HepG2 (cell line): Measurements from ENCODE around the gene DHX30. TPM values are rescaled to one million over a fixed set of nuclear protein-coding genes. Genes with fewer than 3 reads are reported as not detected.

Experiments
- HDAC6 ChIP-seq: fragments of 200-600 bp; sonication (generic); IDR thresholded peaks from 2 replicates; pipeline ENCODE4 v1.7.0; 2017; ENCODE audit warnings: mild to moderate bottlenecking, antibody characterized with exemption, low read length, low read depth
- HNRNPH1 ChIP-seq: fragments of 200-400 bp; formaldehyde crosslinking; optimal IDR thresholded peaks from 2 replicates; pipeline ENCODE3; 2017; ENCODE audit warnings: mild to moderate bottlenecking, low read depth, low read length
- IRF2 ChIP-seq: IDR thresholded peaks from 2 replicates; pipeline ENCODE4 v1.6.1; 2018; ENCODE audit warnings: missing genetic modification reagents, missing compliant biosample characterization
- RBAK ChIP-seq: sonication (generic); formaldehyde crosslinking; IDR thresholded peaks from 2 replicates; pipeline ENCODE4 v1.5.1; 2020; ENCODE audit warnings: mild to moderate bottlenecking, missing genetic modification reagents
- SAP130 ChIP-seq: IDR thresholded peaks from 2 replicates; pipeline ENCODE4 v1.6.1; 2016; ENCODE audit warnings: low read depth
- TOPORS ChIP-seq: sonication (generic); formaldehyde crosslinking; IDR thresholded peaks from 2 replicates; pipeline ENCODE4 v1.8.0; 2023; ENCODE audit warnings: mild to moderate bottlenecking, missing genetic modification reagents
- ZBTB38 ChIP-seq: sonication (generic); formaldehyde crosslinking; IDR thresholded peaks from 2 replicates; pipeline ENCODE4 v1.5.1; 2020; ENCODE audit warnings: mild to moderate bottlenecking, missing genetic modification reagents
- ZFP36L2 ChIP-seq: sonication (generic); formaldehyde crosslinking; IDR thresholded peaks from 2 replicates; pipeline ENCODE4 v1.4.0; 2020; ENCODE audit warnings: missing genetic modification reagents
- ZNF562 ChIP-seq: sonication (generic); formaldehyde crosslinking; IDR thresholded peaks from 2 replicates; pipeline ENCODE4 v1.8.0; 2022; ENCODE audit warnings: missing genetic modification reagents, borderline replicate concordance
- ZNF619 ChIP-seq: sonication (generic); formaldehyde crosslinking; IDR thresholded peaks from 2 replicates; pipeline ENCODE4 v1.4.0; 2020; ENCODE audit warnings: mild to moderate bottlenecking, missing genetic modification reagents
- ZNF713 ChIP-seq: sonication (generic); formaldehyde crosslinking; IDR thresholded peaks from 2 replicates; pipeline ENCODE4 v1.4.0; 2020; ENCODE audit warnings: mild to moderate bottlenecking, missing genetic modification reagents
- polyA plus RNA-seq, 8 experiments: library from polyadenylated mRNA; depleted of rRNA in 3 of 8; stranded (reverse) in 7 of 8; unstranded in 1 of 8; fragments of >200 nt; fragmentation: Illumina TruSeq in 4 of 8; extraction: Trizol in 4 of 8; gene quantifications; 2 replicates each; pipeline versions ENCODE4 v1.2.1 to v1.2.3, GENCODE V29; 2011 to 2016; ENCODE audit warnings: low read depth in 4 of 8, missing spikeins in 1 of 8, mixed read lengths in 1 of 8; ENCODE audit not compliant: insufficient read depth in 1 of 8
- total RNA-seq, 5 experiments: library from RNA; depleted of rRNA; stranded (reverse); fragments of >200 nt; fragmentation: Illumina TruSeq; extraction: Trizol; gene quantifications; 2 replicates each; pipeline ENCODE4 v1.2.3, GENCODE V29; 2016; ENCODE audit warnings: low read depth in 1 of 5
- TF ChIP-seq, protein P1 (sequence below): sonication (generic); formaldehyde crosslinking; IDR thresholded peaks from 2 replicates; pipeline ENCODE4 v1.4.0; 2020; ENCODE audit warnings: missing genetic modification reagents, borderline replicate concordance
- TF ChIP-seq, protein P2 (sequence below): sonication (generic); formaldehyde crosslinking; IDR thresholded peaks from 2 replicates; pipeline ENCODE4 v1.4.0; 2020; ENCODE audit warnings: missing genetic modification reagents, borderline replicate concordance
- TF ChIP-seq, protein P3 (sequence below): sonication (generic); formaldehyde crosslinking; IDR thresholded peaks from 2 replicates; pipeline ENCODE4 v1.4.0; 2020; ENCODE audit warnings: missing genetic modification reagents, borderline replicate concordance
- TF ChIP-seq, protein P4 (sequence below): sonication (generic); IDR thresholded peaks from 2 replicates; pipeline ENCODE4 v1.6.1; 2016; ENCODE audit warnings: low read depth, borderline replicate concordance
- TF ChIP-seq, protein P5 (sequence below): IDR thresholded peaks from 2 replicates; pipeline ENCODE4 v1.6.1; 2016; ENCODE audit warnings: missing biosample characterization, missing genetic modification reagents, low read depth

Gene DHX30
- total and polyA plus RNA-seq, 2 of the 13 experiments (the other 11 are each of a cell fraction or from before 2014, with no cell fraction given) = 30.6 to 59.4 TPM

DNA sequence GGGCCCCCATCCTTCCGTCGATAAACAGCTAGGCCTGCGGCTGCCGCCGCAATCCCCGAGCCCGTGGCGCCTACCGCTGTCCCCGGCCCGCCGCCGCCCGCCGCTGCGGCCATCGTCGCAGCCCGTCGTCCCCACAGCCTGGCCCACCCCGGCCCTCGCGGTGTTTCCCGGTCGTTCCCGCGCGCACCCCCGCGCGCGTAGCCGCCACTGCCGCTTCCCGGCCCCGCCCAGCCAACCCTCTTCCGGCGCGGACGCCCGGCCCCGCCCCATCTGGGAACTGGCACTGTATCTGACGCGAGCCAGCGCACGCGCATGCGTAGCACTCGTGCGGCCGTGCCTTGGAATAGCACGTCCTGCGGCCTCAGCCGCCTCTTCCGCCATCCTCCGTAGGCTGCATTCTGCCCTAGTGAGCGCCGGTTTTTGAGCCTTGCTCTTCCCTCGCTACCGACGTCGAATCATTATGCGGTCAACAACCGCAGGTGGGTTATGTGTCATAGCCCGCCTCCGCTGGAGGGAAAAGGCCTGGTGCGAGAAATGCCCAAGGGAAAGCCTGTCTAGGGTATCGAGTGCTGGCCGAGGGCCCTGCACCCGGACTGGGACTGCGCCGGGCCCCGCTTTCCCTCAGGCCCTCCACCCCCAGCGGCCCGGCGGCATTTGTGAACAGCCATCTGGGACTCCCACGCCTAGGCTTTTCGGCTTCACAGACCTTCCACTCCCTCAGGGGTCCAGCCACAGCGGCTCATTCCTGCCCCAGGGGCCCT, 21.1 kb upstream of the DHX30 start, which contains the start of gene SMARCC1 (continued):
- TF ChIP-seq, protein P1, sequence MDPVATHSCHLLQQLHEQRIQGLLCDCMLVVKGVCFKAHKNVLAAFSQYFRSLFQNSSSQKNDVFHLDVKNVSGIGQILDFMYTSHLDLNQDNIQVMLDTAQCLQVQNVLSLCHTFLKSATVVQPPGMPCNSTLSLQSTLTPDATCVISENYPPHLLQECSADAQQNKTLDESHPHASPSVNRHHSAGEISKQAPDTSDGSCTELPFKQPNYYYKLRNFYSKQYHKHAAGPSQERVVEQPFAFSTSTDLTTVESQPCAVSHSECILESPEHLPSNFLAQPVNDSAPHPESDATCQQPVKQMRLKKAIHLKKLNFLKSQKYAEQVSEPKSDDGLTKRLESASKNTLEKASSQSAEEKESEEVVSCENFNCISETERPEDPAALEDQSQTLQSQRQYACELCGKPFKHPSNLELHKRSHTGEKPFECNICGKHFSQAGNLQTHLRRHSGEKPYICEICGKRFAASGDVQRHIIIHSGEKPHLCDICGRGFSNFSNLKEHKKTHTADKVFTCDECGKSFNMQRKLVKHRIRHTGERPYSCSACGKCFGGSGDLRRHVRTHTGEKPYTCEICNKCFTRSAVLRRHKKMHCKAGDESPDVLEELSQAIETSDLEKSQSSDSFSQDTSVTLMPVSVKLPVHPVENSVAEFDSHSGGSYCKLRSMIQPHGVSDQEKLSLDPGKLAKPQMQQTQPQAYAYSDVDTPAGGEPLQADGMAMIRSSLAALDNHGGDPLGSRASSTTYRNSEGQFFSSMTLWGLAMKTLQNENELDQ (CRISPR knock-in tag) = no peak
- TF ChIP-seq, protein P2, sequence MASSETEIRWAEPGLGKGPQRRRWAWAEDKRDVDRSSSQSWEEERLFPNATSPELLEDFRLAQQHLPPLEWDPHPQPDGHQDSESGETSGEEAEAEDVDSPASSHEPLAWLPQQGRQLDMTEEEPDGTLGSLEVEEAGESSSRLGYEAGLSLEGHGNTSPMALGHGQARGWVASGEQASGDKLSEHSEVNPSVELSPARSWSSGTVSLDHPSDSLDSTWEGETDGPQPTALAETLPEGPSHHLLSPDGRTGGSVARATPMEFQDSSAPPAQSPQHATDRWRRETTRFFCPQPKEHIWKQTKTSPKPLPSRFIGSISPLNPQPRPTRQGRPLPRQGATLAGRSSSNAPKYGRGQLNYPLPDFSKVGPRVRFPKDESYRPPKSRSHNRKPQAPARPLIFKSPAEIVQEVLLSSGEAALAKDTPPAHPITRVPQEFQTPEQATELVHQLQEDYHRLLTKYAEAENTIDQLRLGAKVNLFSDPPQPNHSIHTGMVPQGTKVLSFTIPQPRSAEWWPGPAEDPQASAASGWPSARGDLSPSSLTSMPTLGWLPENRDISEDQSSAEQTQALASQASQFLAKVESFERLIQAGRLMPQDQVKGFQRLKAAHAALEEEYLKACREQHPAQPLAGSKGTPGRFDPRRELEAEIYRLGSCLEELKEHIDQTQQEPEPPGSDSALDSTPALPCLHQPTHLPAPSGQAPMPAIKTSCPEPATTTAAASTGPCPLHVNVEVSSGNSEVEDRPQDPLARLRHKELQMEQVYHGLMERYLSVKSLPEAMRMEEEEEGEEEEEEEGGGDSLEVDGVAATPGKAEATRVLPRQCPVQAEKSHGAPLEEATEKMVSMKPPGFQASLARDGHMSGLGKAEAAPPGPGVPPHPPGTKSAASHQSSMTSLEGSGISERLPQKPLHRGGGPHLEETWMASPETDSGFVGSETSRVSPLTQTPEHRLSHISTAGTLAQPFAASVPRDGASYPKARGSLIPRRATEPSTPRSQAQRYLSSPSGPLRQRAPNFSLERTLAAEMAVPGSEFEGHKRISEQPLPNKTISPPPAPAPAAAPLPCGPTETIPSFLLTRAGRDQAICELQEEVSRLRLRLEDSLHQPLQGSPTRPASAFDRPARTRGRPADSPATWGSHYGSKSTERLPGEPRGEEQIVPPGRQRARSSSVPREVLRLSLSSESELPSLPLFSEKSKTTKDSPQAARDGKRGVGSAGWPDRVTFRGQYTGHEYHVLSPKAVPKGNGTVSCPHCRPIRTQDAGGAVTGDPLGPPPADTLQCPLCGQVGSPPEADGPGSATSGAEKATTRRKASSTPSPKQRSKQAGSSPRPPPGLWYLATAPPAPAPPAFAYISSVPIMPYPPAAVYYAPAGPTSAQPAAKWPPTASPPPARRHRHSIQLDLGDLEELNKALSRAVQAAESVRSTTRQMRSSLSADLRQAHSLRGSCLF (CRISPR knock-in tag) = 0 out of 2 replicates have a peak, but pooled peaks have one; percentile 56
- TF ChIP-seq ZNF713 (no peak), ZNF562 (CRISPR knock-in tag) (no peak), IRF2 (peak; percentile 81; the same call in 1 of the 2 replicates), ZFP36L2 (CRISPR knock-in tag) (peak; percentile 63; the same call in 1 of the 2 replicates), SAP130 (CRISPR knock-in tag) (peak; percentile 89), RBAK (CRISPR knock-in tag) (no peak), HDAC6 (no peak), ZNF619 (CRISPR knock-in tag) (peak; percentile 85), ZBTB38 (peak; percentile 65; the same call in 1 of the 2 replicates), HNRNPH1 (no peak), TOPORS (CRISPR knock-in tag) (peak; percentile 15; the same call in 1 of the 2 replicates)
- TF ChIP-seq, protein P3, sequence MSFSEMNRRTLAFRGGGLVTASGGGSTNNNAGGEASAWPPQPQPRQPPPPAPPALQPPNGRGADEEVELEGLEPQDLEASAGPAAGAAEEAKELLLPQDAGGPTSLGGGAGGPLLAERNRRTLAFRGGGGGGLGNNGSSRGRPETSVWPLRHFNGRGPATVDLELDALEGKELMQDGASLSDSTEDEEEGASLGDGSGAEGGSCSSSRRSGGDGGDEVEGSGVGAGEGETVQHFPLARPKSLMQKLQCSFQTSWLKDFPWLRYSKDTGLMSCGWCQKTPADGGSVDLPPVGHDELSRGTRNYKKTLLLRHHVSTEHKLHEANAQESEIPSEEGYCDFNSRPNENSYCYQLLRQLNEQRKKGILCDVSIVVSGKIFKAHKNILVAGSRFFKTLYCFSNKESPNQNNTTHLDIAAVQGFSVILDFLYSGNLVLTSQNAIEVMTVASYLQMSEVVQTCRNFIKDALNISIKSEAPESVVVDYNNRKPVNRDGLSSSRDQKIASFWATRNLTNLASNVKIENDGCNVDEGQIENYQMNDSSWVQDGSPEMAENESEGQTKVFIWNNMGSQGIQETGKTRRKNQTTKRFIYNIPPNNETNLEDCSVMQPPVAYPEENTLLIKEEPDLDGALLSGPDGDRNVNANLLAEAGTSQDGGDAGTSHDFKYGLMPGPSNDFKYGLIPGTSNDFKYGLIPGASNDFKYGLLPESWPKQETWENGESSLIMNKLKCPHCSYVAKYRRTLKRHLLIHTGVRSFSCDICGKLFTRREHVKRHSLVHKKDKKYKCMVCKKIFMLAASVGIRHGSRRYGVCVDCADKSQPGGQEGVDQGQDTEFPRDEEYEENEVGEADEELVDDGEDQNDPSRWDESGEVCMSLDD (CRISPR knock-in tag) = 0 out of 2 replicates have a peak, but pooled peaks have one; percentile 22
- TF ChIP-seq, protein P4, sequence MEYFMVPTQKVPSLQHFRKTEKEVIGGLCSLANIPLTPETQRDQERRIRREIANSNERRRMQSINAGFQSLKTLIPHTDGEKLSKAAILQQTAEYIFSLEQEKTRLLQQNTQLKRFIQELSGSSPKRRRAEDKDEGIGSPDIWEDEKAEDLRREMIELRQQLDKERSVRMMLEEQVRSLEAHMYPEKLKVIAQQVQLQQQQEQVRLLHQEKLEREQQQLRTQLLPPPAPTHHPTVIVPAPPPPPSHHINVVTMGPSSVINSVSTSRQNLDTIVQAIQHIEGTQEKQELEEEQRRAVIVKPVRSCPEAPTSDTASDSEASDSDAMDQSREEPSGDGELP = no peak
- TF ChIP-seq, protein P5, sequence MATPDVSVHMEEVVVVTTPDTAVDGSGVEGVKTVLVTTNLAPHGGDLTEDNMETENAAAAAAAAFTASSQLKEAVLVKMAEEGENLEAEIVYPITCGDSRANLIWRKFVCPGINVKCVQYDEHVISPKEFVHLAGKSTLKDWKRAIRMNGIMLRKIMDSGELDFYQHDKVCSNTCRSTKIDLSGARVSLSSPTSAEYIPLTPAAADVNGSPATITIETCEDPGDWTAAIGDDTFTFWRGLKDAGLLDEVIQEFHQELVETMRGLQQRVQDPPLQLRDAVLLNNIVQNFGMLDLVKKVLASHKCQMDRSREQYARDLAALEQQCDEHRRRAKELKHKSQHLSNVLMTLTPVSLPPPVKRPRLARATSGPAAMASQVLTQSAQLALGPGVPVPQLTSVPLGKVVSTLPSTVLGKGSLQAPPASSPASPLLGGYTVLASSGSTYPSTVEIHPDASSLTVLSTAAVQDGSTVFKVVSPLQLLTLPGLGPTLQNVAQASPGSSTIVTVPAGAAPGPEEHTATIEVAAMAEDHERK (CRISPR knock-in tag) = peak; percentile 20; the same call in 1 of the 2 replicates
